Fibroblast of skin of right biceps (primary cell): ENCODE data around the gene P2RX3.
A peak's percentile ranks its signal among the peaks of the same experiment; 100 is the strongest.
"Not testable (repeated sequence)": the region's sequence is repeated elsewhere in the genome, so short reads cannot be mapped to it uniquely, and the experiment has no call there.

ENCODE experiments used
- DNase-seq: peaks from one replicate; pipeline ENCODE4 v3.0.0-alpha.2; 2013

The P2RX3 gene

GRCh38 chr11:57403003-57403801 lies 65.0 kb downstream of the P2RX3 start:
- not testable (repeated sequence) for DNase-seq

- DNase-seq: no peak
Measured at GRCh38 chr11:57403802-57404147, 65.6 kb downstream of the P2RX3 start.

- DNase-seq: no peak
Measured at GRCh38 chr11:57405271-57405860, 67.2 kb downstream of the P2RX3 start.

- DNase-seq: no peak
Measured at GRCh38 chr11:57406337-57406904, 68.3 kb downstream of the P2RX3 start.

- no peak for DNase-seq
Measured at GRCh38 chr11:57407010-57407920, 69.1 kb downstream of the P2RX3 start.

GRCh38 chr11:57407941-57408475 lies 69.9 kb downstream of the P2RX3 start:
- no peak for DNase-seq

- no peak for DNase-seq
Measured at GRCh38 chr11:57408771-57409170, 70.6 kb downstream of the P2RX3 start.

- DNase-seq: no peak
Measured at GRCh38 chr11:57409321-57410100, 71.4 kb downstream of the P2RX3 start.

- peak; percentile 86 for DNase-seq
Measured at GRCh38 chr11:57410287-57410686, 72.1 kb downstream of the P2RX3 start.

GRCh38 chr11:57413681-57414080 lies 75.5 kb downstream of the P2RX3 start:
- no peak for DNase-seq

GRCh38 chr11:57414612-57415212 lies 76.6 kb downstream of the P2RX3 start:
- DNase-seq: no peak

- no peak for DNase-seq
Measured at GRCh38 chr11:57416436-57416835, 78.3 kb downstream of the P2RX3 start.

GRCh38 chr11:57417056-57417455 lies 78.9 kb downstream of the P2RX3 start:
- DNase-seq: peak; percentile 8

- no peak for DNase-seq
Measured at GRCh38 chr11:57418131-57418530, 80.0 kb downstream of the P2RX3 start.

- no peak for DNase-seq
Measured at GRCh38 chr11:57419146-57419545, 81.0 kb downstream of the P2RX3 start.

GRCh38 chr11:57421066-57421465 lies 82.9 kb downstream of the P2RX3 start:
- DNase-seq: no peak

GRCh38 chr11:57421805-57422204 lies 83.7 kb downstream of the P2RX3 start:
- no peak for DNase-seq
